Activated naive CD8-positive, alpha-beta T cell (primary cell): ENCODE results near the gene ENPEP.
"Not testable (repeated sequence)": the region's sequence is repeated elsewhere in the genome, so short reads cannot be mapped to it uniquely, and the experiment has no call there.

Experiments
- H3K27ac Mint-ChIP-seq: one replicate; pipeline ENCODE4 v1.8.0; 2021; ENCODE audit warnings: mixed read lengths
- H3K27me3 Mint-ChIP-seq: one replicate; pipeline ENCODE4 v1.8.0; 2021; ENCODE audit warnings: mixed read lengths
- H3K36me3 Mint-ChIP-seq: one replicate; pipeline ENCODE4 v1.8.0; 2021; ENCODE audit warnings: mixed read lengths
- H3K4me1 Mint-ChIP-seq: one replicate; pipeline ENCODE4 v1.8.0; 2021; ENCODE audit warnings: low read depth, mixed read lengths
- H3K4me3 Mint-ChIP-seq: one replicate; pipeline ENCODE4 v1.8.0; 2021; ENCODE audit warnings: mild to moderate bottlenecking, mixed read lengths
- H3K9me3 Mint-ChIP-seq: one replicate; pipeline ENCODE4 v1.8.0; 2021; ENCODE audit warnings: low read depth, mixed read lengths

Gene ENPEP

DNA sequence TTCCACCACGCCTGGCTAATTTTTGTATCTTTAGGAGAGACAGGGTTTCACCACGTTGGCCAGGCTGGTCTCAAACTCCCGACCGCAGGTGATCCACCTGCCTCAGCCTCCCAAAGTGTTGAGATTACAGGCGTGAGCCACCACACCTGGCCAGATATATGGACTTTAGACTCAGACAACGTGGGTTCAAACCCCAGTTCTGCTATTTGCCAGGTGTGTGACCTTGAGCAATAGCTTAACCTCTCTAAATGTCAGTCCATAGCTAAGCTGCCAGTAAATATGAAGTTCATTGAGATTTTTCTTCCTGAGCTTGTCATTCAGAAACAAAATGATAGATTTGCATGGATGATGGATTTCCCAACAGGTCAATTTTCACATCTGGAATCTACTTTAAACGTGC lies 875 bp upstream of the ENPEP start:
- not testable (repeated sequence) for H3K4me3 Mint-ChIP-seq, H3K9me3 Mint-ChIP-seq, H3K27me3 Mint-ChIP-seq, H3K27ac Mint-ChIP-seq, H3K36me3 Mint-ChIP-seq, H3K4me1 Mint-ChIP-seq

DNA sequence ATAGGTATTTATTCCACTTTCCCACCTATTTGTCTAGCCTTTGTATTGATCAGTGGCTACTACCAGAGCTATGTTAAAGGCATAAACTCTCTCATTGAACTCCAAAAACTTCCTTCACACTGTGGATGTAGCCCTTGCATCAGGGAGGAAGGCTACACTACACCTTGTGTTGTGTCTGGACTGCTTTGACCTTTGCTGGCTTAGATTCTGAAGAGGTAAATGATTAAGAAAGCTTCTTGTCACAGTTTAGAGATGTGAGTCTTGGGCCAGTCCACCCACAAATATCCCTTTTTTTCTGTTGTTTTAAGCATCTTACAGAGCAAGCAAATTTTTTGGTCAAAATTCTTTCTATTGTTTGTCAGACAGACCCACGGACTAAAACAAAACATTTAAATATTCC lies 1.9 kb downstream of the ENPEP start:
- H3K9me3 Mint-ChIP-seq = no peaks in the 10 kb centered on the region
- no peaks in the 10 kb centered on the region for H3K4me1 Mint-ChIP-seq
- peaks cover 21% of the 10 kb centered on the region for H3K27me3 Mint-ChIP-seq
- no peak overlapping the region for H3K4me3 Mint-ChIP-seq
- H3K27ac Mint-ChIP-seq = no peak overlapping the region
- H3K36me3 Mint-ChIP-seq = no peaks in the 10 kb centered on the region

DNA sequence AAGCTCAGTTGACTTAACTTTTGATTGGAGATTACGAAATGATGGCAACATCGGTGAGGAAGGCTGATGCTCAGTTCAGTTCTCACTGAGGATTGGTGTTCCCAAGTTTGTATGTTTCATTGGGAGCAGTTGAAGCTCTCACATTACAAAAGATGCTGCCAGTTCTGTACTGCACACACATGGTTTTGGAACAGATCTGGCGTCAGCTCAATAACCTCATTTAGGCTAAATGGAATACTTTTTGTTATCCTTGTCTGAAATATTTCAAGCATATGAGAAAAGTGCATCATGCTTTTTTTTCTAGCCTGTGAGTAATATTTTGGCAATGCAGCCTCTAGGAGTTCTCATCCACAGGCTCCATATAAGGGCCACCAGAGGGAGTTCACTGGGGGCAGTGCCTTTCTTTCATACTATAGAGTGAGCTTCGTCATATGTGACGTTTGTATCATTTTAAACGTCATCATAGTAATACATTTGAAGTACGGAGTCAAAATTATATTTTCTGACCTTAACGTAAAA lies 4.1 kb downstream of the ENPEP start:
- H3K9me3 Mint-ChIP-seq = no peaks in the 10 kb centered on the region
- no peaks in the 10 kb centered on the region for H3K4me1 Mint-ChIP-seq
- peaks cover 21% of the 10 kb centered on the region for H3K27me3 Mint-ChIP-seq
- H3K27ac Mint-ChIP-seq = no peak overlapping the region
- H3K4me3 Mint-ChIP-seq = no peak overlapping the region
- no peaks in the 10 kb centered on the region for H3K36me3 Mint-ChIP-seq

DNA sequence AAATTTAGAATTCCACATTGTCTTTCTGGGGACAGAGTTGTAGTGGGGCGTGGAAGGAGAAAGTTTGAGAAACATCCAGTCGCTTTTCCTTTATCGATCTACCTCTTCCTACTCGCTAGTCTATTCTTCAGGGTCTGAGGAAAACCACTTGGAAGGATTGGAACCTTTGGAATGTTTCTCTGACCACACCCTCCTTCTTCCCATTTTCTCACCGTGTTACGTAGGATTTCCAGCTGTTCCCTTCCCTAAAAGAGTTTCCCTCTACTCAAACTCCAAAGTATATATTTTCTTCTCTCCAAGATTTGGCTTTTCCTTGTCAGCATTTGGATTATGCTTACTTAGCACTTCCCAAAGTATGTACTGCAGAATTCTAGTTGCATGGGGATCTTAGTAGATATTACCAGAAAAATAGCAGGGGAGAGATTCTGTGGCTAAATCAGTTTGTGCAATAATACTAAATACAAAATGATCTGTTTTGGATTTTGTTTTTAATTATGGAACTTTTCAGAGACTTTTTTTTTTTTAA lies 4.9 kb downstream of the ENPEP start:
- Mint-ChIP-seq H3K27ac (no peak overlapping the region), H3K36me3 (no peaks in the 10 kb centered on the region), H3K4me3 (no peak overlapping the region), H3K27me3 (peaks cover 21% of the 10 kb centered on the region), H3K4me1 (no peaks in the 10 kb centered on the region), H3K9me3 (no peaks in the 10 kb centered on the region)

DNA sequence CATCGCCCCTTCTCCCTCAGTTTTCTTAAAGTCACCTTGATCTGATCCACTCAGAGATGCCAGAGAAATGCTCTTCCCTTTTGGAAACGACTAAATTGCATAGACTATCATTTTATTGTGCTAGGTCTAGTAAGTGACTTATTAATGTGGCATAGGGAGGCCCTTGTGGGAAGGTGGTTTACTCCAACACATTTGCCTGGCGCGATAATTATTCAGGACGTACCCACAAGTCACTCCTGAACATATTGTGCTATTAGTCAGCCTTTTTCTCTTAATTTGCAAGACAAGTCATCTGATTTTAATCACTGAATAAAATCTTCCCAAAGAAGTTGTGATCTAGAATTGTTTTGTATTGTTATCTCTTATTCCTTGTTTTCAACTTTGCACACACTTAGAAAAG lies 7.6 kb downstream of the ENPEP start:
- Mint-ChIP-seq H3K27ac (no peak overlapping the region), H3K9me3 (no peaks in the 10 kb centered on the region), H3K27me3 (peaks cover 19% of the 10 kb centered on the region), H3K4me1 (no peaks in the 10 kb centered on the region), H3K36me3 (no peaks in the 10 kb centered on the region), H3K4me3 (no peak overlapping the region)

DNA sequence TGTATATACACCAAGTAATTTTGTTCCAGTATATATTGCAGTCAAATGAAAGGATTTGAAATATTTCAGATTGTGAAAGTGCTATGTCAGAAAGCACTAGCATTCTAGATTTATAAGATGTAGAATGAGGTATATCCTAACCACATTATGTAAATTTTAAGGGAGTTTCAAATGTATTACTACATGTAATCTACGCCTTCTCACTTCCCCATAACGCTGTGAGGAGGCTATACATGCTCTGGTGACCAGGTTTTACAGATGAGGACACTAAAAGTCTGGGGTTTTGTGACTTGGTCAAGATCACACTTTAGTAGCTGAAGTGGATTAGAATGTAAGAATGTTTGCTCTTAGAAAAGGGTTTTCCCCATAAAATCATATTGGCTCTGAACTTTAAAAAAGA lies 8.1 kb downstream of the ENPEP start:
- peaks cover 19% of the 10 kb centered on the region for H3K27me3 Mint-ChIP-seq
- H3K4me1 Mint-ChIP-seq = no peaks in the 10 kb centered on the region
- no peak overlapping the region for H3K4me3 Mint-ChIP-seq
- no peaks in the 10 kb centered on the region for H3K36me3 Mint-ChIP-seq
- H3K9me3 Mint-ChIP-seq = no peaks in the 10 kb centered on the region
- no peak overlapping the region for H3K27ac Mint-ChIP-seq

DNA sequence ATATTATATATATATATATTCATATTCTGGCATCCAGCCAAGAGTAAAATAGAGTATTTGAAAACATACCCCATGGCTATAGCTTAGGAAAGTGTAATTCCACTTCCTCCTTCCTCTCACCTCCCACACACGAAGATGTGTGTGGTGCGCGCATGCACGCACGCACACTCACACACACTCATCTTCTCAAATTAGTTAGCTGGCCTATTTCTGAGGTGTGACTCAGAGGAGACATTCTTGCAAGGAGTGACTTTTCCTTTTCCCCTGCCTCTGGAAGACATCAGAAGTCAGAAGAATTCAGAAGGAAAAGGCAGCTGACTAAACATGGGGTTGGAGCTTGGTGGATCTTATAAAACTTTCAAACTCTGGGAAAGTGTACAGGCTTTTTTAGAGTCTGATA lies 8.8 kb downstream of the ENPEP start:
- Mint-ChIP-seq H3K36me3 (no peaks in the 10 kb centered on the region), H3K4me3 (no peak overlapping the region), H3K27me3 (peaks cover 17% of the 10 kb centered on the region), H3K4me1 (no peaks in the 10 kb centered on the region), H3K27ac (no peak overlapping the region), H3K9me3 (no peaks in the 10 kb centered on the region)

DNA sequence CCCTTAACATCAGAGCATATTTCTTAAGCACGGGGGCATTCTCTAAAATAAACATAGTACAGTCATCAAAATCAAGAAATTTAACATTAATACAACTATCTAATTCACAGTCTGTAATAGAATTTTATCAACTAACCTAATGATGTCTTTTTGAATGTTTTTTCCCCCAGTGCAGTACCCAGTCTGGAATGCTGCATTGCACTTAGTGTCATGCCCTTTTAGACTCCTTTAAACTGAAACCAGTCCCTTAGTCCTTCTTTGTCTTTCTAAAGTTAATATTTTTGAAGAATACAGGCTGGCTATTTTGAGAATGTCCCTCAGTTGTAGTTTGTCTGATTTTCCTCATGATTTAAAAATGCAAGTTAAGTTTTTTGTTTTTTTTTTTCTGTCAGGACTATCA lies 9.5 kb downstream of the ENPEP start:
- Mint-ChIP-seq H3K27me3 (peaks cover 14% of the 10 kb centered on the region), H3K4me1 (no peaks in the 10 kb centered on the region), H3K9me3 (no peaks in the 10 kb centered on the region), H3K36me3 (no peaks in the 10 kb centered on the region), H3K4me3 (no peak overlapping the region), H3K27ac (no peak overlapping the region)

DNA sequence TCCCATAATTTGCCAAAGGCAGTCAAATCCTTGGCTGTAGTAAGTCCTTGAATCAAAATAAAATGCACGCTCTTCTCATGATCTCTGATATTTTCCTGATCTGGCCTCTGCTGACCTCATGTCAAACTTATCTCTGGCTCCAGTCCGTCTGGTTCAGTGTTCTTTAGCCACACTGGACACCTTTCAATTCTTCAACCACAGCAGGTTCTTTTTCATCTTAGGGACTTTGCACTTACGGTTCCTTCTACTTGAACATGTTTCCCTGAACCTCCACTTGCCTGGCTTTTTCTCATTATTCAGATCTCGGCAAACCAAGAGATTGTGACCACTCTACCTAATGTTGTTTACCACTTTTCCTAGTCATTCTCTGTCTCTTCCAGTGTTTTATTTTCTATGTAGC lies 10.3 kb downstream of the ENPEP start:
- Mint-ChIP-seq H3K4me1 (no peaks in the 10 kb centered on the region), H3K27me3 (peaks cover 10% of the 10 kb centered on the region), H3K27ac (no peak overlapping the region), H3K4me3 (no peak overlapping the region), H3K36me3 (no peaks in the 10 kb centered on the region), H3K9me3 (no peaks in the 10 kb centered on the region)

DNA sequence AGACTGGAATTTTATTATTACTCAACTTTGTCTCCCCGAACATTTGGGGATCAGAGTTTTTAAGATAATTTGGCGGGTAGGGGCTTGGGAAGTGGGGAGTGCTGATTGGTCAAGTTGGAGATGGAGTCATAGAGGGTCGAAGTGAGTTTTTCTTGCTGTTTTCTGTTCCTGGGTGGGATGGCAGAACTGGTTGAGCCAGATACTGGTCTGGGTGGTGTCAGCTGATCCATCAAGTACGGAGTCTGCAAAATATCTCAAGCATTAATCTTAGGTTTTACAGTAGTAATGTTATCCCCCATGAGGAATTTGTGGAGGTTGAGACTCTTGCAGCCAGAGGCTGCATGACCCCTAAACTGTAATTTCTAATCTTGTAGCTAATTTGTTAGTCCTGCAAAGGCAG lies 10.9 kb downstream of the ENPEP start:
- H3K4me1 Mint-ChIP-seq, H3K36me3 Mint-ChIP-seq, H3K4me3 Mint-ChIP-seq, H3K27ac Mint-ChIP-seq, H3K9me3 Mint-ChIP-seq: not testable (repeated sequence)
- H3K27me3 Mint-ChIP-seq = peaks cover 10% of the 10 kb centered on the region

DNA sequence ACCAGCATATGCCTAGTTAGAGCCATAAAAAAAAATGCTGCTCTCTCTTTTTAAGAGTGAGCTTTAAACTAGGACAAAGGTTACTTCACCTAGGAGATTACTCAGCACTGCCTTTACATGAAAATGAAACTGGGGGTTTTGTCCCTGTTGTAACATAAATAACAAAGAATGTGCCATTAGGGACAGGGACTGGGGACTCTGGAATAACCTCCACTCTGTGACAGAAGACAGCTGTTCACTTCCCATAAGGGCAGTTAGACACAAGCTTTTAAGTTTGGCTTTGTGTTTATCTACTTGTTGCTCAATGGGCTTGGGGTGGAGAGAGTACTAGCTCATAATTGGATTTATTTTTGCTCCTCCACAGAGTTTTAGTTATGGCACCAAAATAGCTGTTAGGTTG lies 11.9 kb downstream of the ENPEP start:
- Mint-ChIP-seq H3K4me3 (no peak overlapping the region), H3K4me1 (no peaks in the 10 kb centered on the region), H3K27ac (no peak overlapping the region), H3K9me3 (no peaks in the 10 kb centered on the region), H3K36me3 (no peaks in the 10 kb centered on the region), H3K27me3 (peaks cover 12% of the 10 kb centered on the region)

DNA sequence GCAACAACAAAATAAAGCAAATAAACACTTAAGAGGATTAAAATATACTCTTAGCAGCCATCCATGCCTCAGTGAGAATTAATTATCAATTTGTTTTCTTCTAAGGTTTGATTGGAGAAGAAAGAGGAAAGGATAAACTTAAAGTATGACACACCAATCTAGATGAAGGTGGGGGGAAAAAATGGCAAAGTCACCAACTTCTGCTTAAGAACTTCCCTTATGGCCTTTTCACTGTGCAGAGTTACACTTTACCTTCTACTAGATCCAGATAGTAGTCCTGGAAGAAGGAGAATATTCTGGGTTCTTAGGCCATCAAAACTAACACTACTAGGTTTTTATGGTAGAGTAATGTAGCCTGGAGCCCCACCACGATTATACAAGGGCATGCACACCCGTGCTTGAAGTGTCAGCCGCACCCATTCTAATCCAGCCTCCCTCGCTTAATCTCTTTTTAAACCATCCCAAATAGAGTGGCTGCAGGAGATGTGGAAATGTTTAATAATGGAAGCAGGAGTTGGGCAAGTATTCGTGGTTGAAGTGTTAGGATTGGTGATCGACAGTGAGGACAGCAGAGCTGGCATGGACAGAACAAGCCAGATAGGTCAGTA lies 14.1 kb downstream of the ENPEP start:
- Mint-ChIP-seq H3K27me3 (peaks cover 12% of the 10 kb centered on the region), H3K27ac (no peak overlapping the region), H3K4me1 (no peaks in the 10 kb centered on the region), H3K4me3 (no peak overlapping the region), H3K9me3 (no peaks in the 10 kb centered on the region), H3K36me3 (no peaks in the 10 kb centered on the region)

DNA sequence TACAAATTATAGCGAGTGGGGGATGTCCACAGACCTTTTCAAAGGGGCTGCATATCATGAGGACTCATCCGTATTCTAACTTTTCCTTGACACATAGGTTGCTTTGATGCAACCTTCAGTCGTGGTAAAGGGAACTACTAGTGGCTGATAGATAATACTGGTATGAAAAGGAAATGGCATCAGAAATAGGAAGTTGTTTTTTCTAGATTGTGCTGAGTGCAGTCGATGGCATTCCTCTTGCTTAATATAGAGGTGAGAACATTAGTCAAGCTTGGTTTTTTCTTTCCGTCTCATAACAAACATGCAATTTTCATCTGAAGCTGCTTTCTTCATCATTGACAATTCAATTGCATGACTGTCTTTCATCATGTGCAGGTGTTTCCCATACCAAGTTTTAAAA lies 16.6 kb downstream of the ENPEP start:
- Mint-ChIP-seq H3K4me3 (no peak overlapping the region), H3K4me1 (no peaks in the 10 kb centered on the region)

DNA sequence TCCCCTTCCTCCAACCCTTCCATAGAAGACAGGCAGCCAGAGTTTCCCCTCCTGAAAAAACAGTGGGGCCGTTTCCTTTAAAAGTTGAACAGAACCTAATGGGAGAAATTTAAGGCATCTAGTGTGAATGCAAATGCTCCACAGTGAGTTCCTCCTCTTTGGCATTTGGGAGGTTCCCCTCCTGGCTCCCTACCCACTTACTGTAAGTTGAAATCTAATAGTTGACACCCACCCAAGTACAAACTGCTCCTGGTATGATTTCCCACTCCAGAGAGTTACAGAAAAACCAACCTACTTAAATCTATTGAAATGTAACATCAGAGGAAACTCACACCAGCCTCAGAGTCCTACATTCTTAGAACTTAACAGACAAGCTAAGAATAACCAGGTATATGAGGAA lies 17.6 kb downstream of the ENPEP start:
- Mint-ChIP-seq H3K4me1 (no peaks in the 10 kb centered on the region), H3K4me3 (no peak overlapping the region)

More for the DNA sequence above, 16.6 kb downstream of the ENPEP start:
- Mint-ChIP-seq H3K9me3 (no peaks in the 10 kb centered on the region), H3K27ac (no peak overlapping the region), H3K27me3 (peaks cover 9% of the 10 kb centered on the region), H3K36me3 (no peaks in the 10 kb centered on the region)

DNA sequence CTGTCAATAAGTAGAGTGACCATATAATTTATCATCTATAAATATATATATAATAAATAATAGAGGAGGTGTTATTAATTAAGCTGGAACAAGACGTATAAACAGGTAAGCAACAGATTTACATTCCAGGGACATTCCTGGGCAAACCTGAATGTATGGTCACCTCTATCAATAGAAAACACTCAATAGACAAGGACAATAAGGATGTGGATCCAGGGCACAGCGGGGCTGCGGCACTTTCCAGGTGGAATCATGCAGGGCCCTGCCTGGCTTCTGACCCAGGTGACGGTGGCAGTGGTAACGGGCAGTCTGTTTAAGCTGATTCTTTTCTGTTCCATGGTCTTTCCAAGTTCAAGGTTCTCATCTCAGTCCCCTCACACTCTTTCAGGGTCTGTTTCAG lies 22.5 kb downstream of the ENPEP start:
- H3K9me3 Mint-ChIP-seq = no peaks in the 10 kb centered on the region
- no peak overlapping the region for H3K27ac Mint-ChIP-seq
- H3K36me3 Mint-ChIP-seq = no peaks in the 10 kb centered on the region
- H3K4me1 Mint-ChIP-seq = no peaks in the 10 kb centered on the region
- H3K4me3 Mint-ChIP-seq = no peak overlapping the region
- peaks cover 9% of the 10 kb centered on the region for H3K27me3 Mint-ChIP-seq

More for the DNA sequence above, 17.6 kb downstream of the ENPEP start:
- Mint-ChIP-seq H3K27me3 (peaks cover 12% of the 10 kb centered on the region), H3K36me3 (no peaks in the 10 kb centered on the region), H3K27ac (no peak overlapping the region), H3K9me3 (no peaks in the 10 kb centered on the region)

DNA sequence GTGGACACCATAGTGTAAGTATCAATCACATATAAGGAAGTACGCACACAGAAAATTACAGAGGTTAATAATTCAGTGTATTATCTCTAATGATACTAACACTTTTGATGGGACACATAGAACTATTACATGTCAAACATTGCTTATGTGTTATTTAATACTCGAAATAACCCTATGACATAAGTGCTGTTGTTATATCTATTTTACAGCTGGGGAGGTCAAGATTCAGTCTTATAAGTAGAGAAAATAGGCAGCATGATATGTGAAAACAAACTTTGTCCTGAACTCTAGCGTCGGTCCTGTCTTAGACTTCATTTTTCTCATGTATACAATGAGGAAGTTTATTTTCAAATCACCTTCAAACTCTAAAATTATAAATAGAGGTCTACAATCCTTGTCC lies 23.2 kb downstream of the ENPEP start:
- no peak overlapping the region for H3K27ac Mint-ChIP-seq
- peaks cover 9% of the 10 kb centered on the region for H3K27me3 Mint-ChIP-seq
- no peaks in the 10 kb centered on the region for H3K9me3 Mint-ChIP-seq
- no peaks in the 10 kb centered on the region for H3K36me3 Mint-ChIP-seq
- H3K4me1 Mint-ChIP-seq = no peaks in the 10 kb centered on the region
- H3K4me3 Mint-ChIP-seq = no peak overlapping the region
